Tibial nerve (tissue), 4 donors: ENCODE data around the gene INO80. TPM values are rescaled to one million over a fixed set of nuclear protein-coding genes. Genes with fewer than 3 reads are reported as not detected.

Experiments
- DNase-seq, 2 donors: peaks; one replicate each; pipeline ENCODE4 v3.0.0-alpha.2; 2019; ENCODE audit warnings: low spot score in 2 of 2
- H3K27ac ChIP-seq, 4 donors: fragments of 200-600 bp; sonication (generic) in 3 of 4; one replicate each; pipeline ENCODE4 v1.5.1; 2017 to 2019; ENCODE audit warnings: mild to moderate bottlenecking in 1 of 4
- H3K27me3 ChIP-seq, 2 donors: fragments of 200-600 bp; sonication (generic) in 1 of 2; one replicate each; pipeline versions ENCODE4 v1.5.1 to v1.6.0; 2017 to 2019
- H3K36me3 ChIP-seq, 3 donors: fragments of 200-600 bp; sonication (generic); one replicate each; pipeline ENCODE4 v1.5.1; 2018 to 2019
- H3K4me1 ChIP-seq, 4 donors: fragments of 200-600 bp; sonication (generic) in 3 of 4; one replicate each; pipeline ENCODE4 v1.5.1; 2017 to 2019
- H3K4me3 ChIP-seq, 4 donors: fragments of 200-600 bp; sonication (generic) in 3 of 4; one replicate each; pipeline ENCODE4 v1.5.1; 2017 to 2019; ENCODE audit warnings: mild to moderate bottlenecking in 1 of 4, moderate library complexity in 1 of 4
- H3K9me3 ChIP-seq, 4 donors: fragments of 200-600 bp; sonication (generic) in 3 of 4; one replicate each; pipeline ENCODE4 v1.5.1; 2017 to 2019
- CTCF ChIP-seq, 5 experiments: fragments of 200-600 bp in 3 of 5; fragments of 450-650 bp in 2 of 5; sonication (generic) in 3 of 5; IDR thresholded peaks; one replicate each; pipeline ENCODE4 v1.5.1; 2016 to 2019; ENCODE audit warnings: antibody characterized with exemption in 5 of 5, mild to moderate bottlenecking in 3 of 5, moderate library complexity in 2 of 5
- EP300 ChIP-seq, 2 donors: sonication (generic); formaldehyde crosslinking; IDR thresholded peaks; one replicate each; pipeline ENCODE4 v1.6.1; 2017; ENCODE audit warnings: antibody characterized with exemption in 2 of 2, mild to moderate bottlenecking in 1 of 2
- POLR2A ChIP-seq, 2 donors: fragments of 450-650 bp; IDR thresholded peaks; one replicate each; pipeline ENCODE4 v1.6.1; 2017; ENCODE audit warnings: antibody characterized with exemption in 2 of 2, mild to moderate bottlenecking in 2 of 2, moderate library complexity in 2 of 2
- WGBS, 2 donors: methylation state at CpG; one replicate each; pipeline ENCODE4 v1.1.5; 2018; 5-methylcytosine and 5-hydroxymethylcytosine counted together
- total RNA-seq, 4 donors: library from RNA; depleted of rRNA; stranded (reverse); fragments of >200 nt; gene quantifications; one replicate each; pipeline ENCODE4 v1.1.0, GENCODE V29; 2016

Gene INO80
- total RNA-seq, 4 donors from 2014 or later = 21.6 to 40.8 (median 33.2) TPM

GRCh38 chr15:41061667-41062066 lies 54.4 kb downstream of the INO80 start:
- no peak for TF ChIP-seq EP300 (IDR thresholded peaks at IDR 0.05)
- TF ChIP-seq CTCF (IDR thresholded peaks at IDR 0.05) = no peak
- no peak for TF ChIP-seq POLR2A (IDR thresholded peaks at IDR 0.05)
- no peaks in the 10 kb centered on the region for H3K4me1 ChIP-seq
- peaks cover 0 to 26% (median 2%) of the 10 kb centered on the region in 4 donors for H3K9me3 ChIP-seq
- no peak overlapping the region for H3K4me3 ChIP-seq
- H3K36me3 ChIP-seq = peaks cover 0 to 100% (median 12%) of the 10 kb centered on the region in 3 donors
- no peaks in the 10 kb centered on the region for H3K27me3 ChIP-seq
- H3K27ac ChIP-seq = no peak overlapping the region
- WGBS, 2 donors = 98 to 99% methylated on average over 2 of the region's 2 CpGs
- DNase-seq = no peak

GRCh38 chr15:41060505-41060904 lies 55.6 kb downstream of the INO80 start:
- no peak overlapping the region for H3K4me3 ChIP-seq
- peaks cover 0 to 26% (median 2%) of the 10 kb centered on the region in 4 donors for H3K9me3 ChIP-seq
- H3K4me1 ChIP-seq = no peaks in the 10 kb centered on the region
- H3K27ac ChIP-seq = no peak overlapping the region
- H3K36me3 ChIP-seq = peaks cover 0 to 100% (median 18%) of the 10 kb centered on the region in 3 donors
- DNase-seq = no peak
- H3K27me3 ChIP-seq = no peaks in the 10 kb centered on the region
- TF ChIP-seq CTCF (IDR thresholded peaks at IDR 0.05) (no peak), POLR2A (IDR thresholded peaks at IDR 0.05) (no peak), EP300 (IDR thresholded peaks at IDR 0.05) (no peak)
- 96 to 98% methylated on average over 3 of the region's 3 CpGs for WGBS, 2 donors

GRCh38 chr15:41056810-41057209 lies 59.3 kb downstream of the INO80 start:
- WGBS, 2 donors = 86 to 87% methylated on average over 2 of the region's 2 CpGs
- TF ChIP-seq POLR2A (IDR thresholded peaks at IDR 0.05) (no peak), CTCF (IDR thresholded peaks at IDR 0.05) (no peak), EP300 (IDR thresholded peaks at IDR 0.05) (no peak)
- Histone ChIP-seq H3K4me3 (no peak overlapping the region), H3K27ac (no peak overlapping the region), H3K36me3 (peaks cover 0 to 99% (median 11%) of the 10 kb centered on the region in 3 donors), H3K4me1 (no peaks in the 10 kb centered on the region), H3K9me3 (peaks cover 0 to 14% (median 1%) of the 10 kb centered on the region in 4 donors), H3K27me3 (no peaks in the 10 kb centered on the region)
- DNase-seq = no peak

- 92 to 95% methylated on average over 2 of the region's 2 CpGs for WGBS, 2 donors
- H3K36me3 ChIP-seq = peaks cover 0 to 99% (median 11%) of the 10 kb centered on the region in 3 donors
Measured at GRCh38 chr15:41055706-41056105, 60.4 kb downstream of the INO80 start.

GRCh38 chr15:41051139-41051538 lies 64.9 kb downstream of the INO80 start:
- WGBS, 2 donors = 98 to 99% methylated on average over 2 of the region's 2 CpGs
- no peak for DNase-seq
- Histone ChIP-seq H3K4me3 (no peak overlapping the region), H3K27ac (no peak overlapping the region), H3K4me1 (no peaks in the 10 kb centered on the region), H3K36me3 (peaks cover 0 to 98% (median 11%) of the 10 kb centered on the region in 3 donors), H3K9me3 (no peaks in the 10 kb centered on the region), H3K27me3 (no peaks in the 10 kb centered on the region)
- TF ChIP-seq EP300 (IDR thresholded peaks at IDR 0.05) (no peak), POLR2A (IDR thresholded peaks at IDR 0.05) (no peak), CTCF (IDR thresholded peaks at IDR 0.05) (no peak)

More at GRCh38 chr15:41055706-41056105, 60.4 kb downstream of the INO80 start:
- no peaks in the 10 kb centered on the region for H3K27me3 ChIP-seq
- peaks cover 0 to 3% (median 0%) of the 10 kb centered on the region in 4 donors for H3K9me3 ChIP-seq
- H3K4me3 ChIP-seq = no peak overlapping the region
- no peaks in the 10 kb centered on the region for H3K4me1 ChIP-seq
- TF ChIP-seq CTCF (IDR thresholded peaks at IDR 0.05) (no peak), EP300 (IDR thresholded peaks at IDR 0.05) (no peak)
- no peak for DNase-seq
- H3K27ac ChIP-seq = no peak overlapping the region
